Measurements from ENCODE around the gene OR10V1. TPM values are rescaled to one million over a fixed set of nuclear protein-coding genes. Genes with fewer than 3 reads are reported as not detected.

The OR10V1 gene
- total and polyA plus RNA-seq, 9 of the 15 experiments (the other 6 are each of a cell fraction or from before 2014, with no cell fraction given), result not detected

DNA sequence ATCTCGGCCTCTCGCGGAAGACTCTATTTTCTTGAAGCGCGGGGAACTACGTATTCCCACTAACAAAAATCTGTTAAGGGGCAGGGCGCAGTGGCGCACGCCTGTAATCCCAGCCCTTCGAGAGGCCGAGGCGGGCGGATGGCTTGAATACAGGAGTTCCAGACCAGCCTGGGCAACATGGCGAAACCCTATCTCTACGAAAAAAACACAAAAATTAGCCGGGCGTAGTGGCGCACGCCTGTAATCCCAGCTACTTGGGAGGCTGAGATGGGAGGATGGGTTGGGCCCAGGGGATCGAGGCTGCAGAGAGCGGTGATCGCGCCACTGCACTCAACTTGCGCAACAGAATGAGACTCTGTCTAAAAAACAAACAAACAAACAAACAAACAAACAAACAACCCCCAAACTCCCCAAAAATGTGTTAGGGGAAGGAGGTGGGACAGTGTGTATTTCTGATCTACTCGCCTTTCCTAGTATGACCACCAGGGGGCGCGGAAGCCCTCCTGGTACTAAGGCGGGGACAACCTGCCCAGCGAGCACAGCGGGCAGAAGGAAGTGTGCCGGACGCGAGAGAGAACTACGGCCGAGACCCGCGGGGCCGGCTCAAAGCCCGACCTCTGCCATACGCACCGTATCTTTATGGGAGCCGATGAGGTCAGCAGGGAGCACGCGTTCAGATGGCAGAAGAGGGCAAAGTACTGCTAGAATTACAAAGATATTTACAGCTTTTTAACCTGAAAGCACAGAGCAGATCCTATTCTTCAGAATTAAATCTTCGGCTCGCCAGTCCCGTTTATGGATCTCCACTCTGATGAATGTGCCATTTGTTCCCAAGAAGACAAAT lies 40.2 kb upstream of the OR10V1 start (continued):
- TF ChIP-seq, protein P1, sequence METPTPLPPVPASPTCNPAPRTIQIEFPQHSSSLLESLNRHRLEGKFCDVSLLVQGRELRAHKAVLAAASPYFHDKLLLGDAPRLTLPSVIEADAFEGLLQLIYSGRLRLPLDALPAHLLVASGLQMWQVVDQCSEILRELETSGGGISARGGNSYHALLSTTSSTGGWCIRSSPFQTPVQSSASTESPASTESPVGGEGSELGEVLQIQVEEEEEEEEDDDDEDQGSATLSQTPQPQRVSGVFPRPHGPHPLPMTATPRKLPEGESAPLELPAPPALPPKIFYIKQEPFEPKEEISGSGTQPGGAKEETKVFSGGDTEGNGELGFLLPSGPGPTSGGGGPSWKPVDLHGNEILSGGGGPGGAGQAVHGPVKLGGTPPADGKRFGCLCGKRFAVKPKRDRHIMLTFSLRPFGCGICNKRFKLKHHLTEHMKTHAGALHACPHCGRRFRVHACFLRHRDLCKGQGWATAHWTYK (CRISPR knock-in tag; IDR thresholded peaks at IDR 0.05), result peak; percentile 80; the same call in 1 of the 2 replicates
- peak; percentile 61; the same call in 1 of the 2 replicates for TF ChIP-seq ETV5 (CRISPR knock-in tag; IDR thresholded peaks at IDR 0.05; ENCODE audit: low read depth)
- 0 out of 2 replicates have a peak, but pooled peaks have one; percentile 42 for TF ChIP-seq SMAD3 (CRISPR knock-in tag; conservative IDR thresholded peaks at IDR 0.05)
- peak in 1 of 2 experiments; percentile 43; a peak in 1 of 4 replicates for TF ChIP-seq ARNT (IDR thresholded peaks at IDR 0.05)
- peak; percentile 70; the same call in 1 of the 2 replicates for TF ChIP-seq ZNF583 (CRISPR knock-in tag; IDR thresholded peaks at IDR 0.05)
- TF ChIP-seq ARID3B (CRISPR knock-in tag; IDR thresholded peaks at IDR 0.05; ENCODE audit: borderline replicate concordance), result 0 out of 2 replicates have a peak, but pooled peaks have one; percentile 56
- no peak; the same call in 1 of the 2 replicates for TF ChIP-seq NBN (IDR thresholded peaks at IDR 0.05; ENCODE audit: low read depth)
- no peak for TF ChIP-seq PYGO2 (tag; IDR thresholded peaks at IDR 0.05)
- TF ChIP-seq HNRNPH1 (optimal IDR thresholded peaks at IDR 0.05; ENCODE audit: low read depth, low read length), result no peak
- TF ChIP-seq THRB (CRISPR knock-in tag; conservative IDR thresholded peaks at IDR 0.05), result no peak
- TF ChIP-seq, protein P2, sequence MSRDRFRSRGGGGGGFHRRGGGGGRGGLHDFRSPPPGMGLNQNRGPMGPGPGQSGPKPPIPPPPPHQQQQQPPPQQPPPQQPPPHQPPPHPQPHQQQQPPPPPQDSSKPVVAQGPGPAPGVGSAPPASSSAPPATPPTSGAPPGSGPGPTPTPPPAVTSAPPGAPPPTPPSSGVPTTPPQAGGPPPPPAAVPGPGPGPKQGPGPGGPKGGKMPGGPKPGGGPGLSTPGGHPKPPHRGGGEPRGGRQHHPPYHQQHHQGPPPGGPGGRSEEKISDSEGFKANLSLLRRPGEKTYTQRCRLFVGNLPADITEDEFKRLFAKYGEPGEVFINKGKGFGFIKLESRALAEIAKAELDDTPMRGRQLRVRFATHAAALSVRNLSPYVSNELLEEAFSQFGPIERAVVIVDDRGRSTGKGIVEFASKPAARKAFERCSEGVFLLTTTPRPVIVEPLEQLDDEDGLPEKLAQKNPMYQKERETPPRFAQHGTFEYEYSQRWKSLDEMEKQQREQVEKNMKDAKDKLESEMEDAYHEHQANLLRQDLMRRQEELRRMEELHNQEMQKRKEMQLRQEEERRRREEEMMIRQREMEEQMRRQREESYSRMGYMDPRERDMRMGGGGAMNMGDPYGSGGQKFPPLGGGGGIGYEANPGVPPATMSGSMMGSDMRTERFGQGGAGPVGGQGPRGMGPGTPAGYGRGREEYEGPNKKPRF (IDR thresholded peaks at IDR 0.05; ENCODE audit: low read depth, low read length), result no peak
- peak; percentile 26; the same call in 1 of the 2 replicates for TF ChIP-seq TCF3 (CRISPR knock-in tag; IDR thresholded peaks at IDR 0.05)
- peak; percentile 7 to 48; a peak in 2 of 4 replicates for TF ChIP-seq KDM1A (IDR thresholded peaks at IDR 0.05)
- TF ChIP-seq SMC3 (conservative IDR thresholded peaks at IDR 0.05; ENCODE audit: insufficient read depth, low read depth, low read length), result peak; percentile 79
- TF ChIP-seq ZNF764 (CRISPR knock-in tag; IDR thresholded peaks at IDR 0.05; ENCODE audit: low read depth), result no peak
- TF ChIP-seq ZNF75A (CRISPR knock-in tag; IDR thresholded peaks at IDR 0.05), result no peak; the same call in 1 of the 2 replicates
- peak; percentile 87; the same call in 1 of the 2 replicates for TF ChIP-seq GATAD2A (IDR thresholded peaks at IDR 0.05)
- TF ChIP-seq, protein P3, sequence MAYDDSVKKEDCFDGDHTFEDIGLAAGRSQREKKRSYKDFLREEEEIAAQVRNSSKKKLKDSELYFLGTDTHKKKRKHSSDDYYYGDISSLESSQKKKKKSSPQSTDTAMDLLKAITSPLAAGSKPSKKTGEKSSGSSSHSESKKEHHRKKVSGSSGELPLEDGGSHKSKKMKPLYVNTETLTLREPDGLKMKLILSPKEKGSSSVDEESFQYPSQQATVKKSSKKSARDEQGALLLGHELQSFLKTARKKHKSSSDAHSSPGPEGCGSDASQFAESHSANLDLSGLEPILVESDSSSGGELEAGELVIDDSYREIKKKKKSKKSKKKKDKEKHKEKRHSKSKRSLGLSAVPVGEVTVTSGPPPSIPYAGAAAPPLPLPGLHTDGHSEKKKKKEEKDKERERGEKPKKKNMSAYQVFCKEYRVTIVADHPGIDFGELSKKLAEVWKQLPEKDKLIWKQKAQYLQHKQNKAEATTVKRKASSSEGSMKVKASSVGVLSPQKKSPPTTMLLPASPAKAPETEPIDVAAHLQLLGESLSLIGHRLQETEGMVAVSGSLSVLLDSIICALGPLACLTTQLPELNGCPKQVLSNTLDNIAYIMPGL (CRISPR knock-in tag; IDR thresholded peaks at IDR 0.05), result peak; percentile 53; the same call in 1 of the 2 replicates
- TF ChIP-seq SPI1 (IDR thresholded peaks at IDR 0.05; ENCODE audit: borderline replicate concordance, low read depth, low read length), result peak; percentile 26; the same call in 1 of the 2 replicates
